H7 (cell line): ENCODE results near the gene RDH11. TPM values are rescaled to one million over a fixed set of nuclear protein-coding genes. Genes with fewer than 3 reads are reported as not detected.

ENCODE experiments used
- DNase-seq: peaks from one replicate; pipeline ENCODE4 v3.0.0; 2012
- H3K27me3 ChIP-seq: 2 replicates; pipeline ENCODE4 v1.6.0; 2011; ENCODE audit warnings: mild to moderate bottlenecking, low read length; ENCODE audit not compliant: control insufficient read depth, insufficient read depth
- H3K36me3 ChIP-seq: replicated peaks from 2 replicates; pipeline ENCODE4 v1.5.1; 2011; ENCODE audit warnings: low read length; ENCODE audit not compliant: control insufficient read depth, insufficient read depth
- H3K4me3 ChIP-seq: 2 replicates; pipeline ENCODE4 v1.5.1; 2011; ENCODE audit warnings: low read depth, mild to moderate bottlenecking, control low read depth, low read length, moderate library complexity; ENCODE audit not compliant: insufficient read depth
- total RNA-seq: library from RNA; depleted of rRNA; stranded (reverse); fragments of >200 nt; shearing (Covaris generic); gene quantifications from 2 replicates; pipeline ENCODE4 v1.2.3, GENCODE V29; 2014

Gene RDH11
- total RNA-seq, 1 experiment from 2014 or later = 123 TPM

GRCh38 chr14:67680941-67681340 is 14.6 kb downstream of the RDH11 start:
- Histone ChIP-seq H3K4me3 (no peak overlapping the region), H3K27me3 (no peaks in the 10 kb centered on the region), H3K36me3 (peaks cover 30% of the 10 kb centered on the region)
- no peak for DNase-seq

DNA sequence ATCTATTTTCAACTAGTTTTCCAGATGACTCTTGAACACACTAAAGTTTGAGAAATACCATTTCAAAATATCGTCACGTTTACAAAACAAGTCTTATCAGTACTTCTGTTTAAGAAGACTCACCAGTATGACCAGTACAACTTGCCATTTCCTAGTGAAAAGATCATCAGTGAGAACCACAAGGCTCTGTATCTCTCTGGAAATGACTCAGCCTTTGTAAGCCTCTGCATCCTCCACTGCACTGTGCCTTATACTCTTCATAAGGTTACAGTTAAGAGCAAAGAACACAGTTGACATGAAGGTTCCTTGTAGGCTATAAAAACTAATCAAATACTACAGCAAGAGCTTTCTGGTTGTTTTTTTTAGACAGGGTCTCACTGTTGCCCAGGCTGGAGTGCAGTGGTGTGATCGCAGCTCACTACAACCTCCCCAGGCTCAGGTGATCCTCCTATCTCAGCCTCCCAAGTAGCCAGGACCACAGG is 15.4 kb downstream of the RDH11 start:
- DNase-seq = no peak
- Histone ChIP-seq H3K36me3 (peaks cover 27% of the 10 kb centered on the region), H3K4me3 (no peak overlapping the region), H3K27me3 (no peaks in the 10 kb centered on the region)

DNA sequence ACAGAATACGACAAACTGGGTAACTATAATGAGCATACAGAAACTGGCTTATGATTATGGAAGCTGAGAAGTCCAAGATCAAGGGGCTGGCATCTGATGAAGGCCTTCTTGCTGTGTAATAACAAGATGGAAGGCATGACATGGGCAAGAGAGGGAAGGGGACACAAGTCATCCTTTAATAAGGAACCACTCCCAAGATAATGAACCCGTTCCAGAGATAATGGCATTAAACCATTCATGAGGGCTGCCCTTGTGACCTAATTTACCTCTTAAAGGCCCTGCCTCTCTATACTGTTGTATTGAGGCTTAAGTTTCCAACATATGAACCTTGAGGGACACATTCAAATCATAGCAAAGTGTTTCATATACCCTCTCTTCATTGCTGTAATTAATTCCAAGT is 16.6 kb downstream of the RDH11 start:
- Histone ChIP-seq H3K4me3 (no peak overlapping the region), H3K36me3 (peaks cover 23% of the 10 kb centered on the region), H3K27me3 (no peaks in the 10 kb centered on the region)
- DNase-seq = no peak

DNA sequence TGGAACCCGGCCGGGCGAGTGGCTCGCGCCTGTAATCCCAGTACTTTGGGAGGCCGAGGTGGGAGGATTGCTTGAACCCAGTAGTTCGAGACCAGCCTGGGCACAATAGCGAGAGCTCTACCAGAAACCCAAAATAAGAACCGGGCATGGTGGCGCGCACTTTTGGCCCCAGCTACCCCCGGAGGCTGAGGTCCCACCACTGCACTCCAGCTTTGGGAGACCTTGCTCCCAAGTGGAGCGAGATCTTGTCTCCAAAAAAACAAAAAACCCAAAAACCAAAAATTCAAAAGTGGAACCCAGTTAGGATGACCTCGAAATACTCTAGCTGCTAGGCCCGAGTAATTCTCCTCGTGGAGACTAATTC is 20.4 kb downstream of the RDH11 start:
- DNase-seq = no peak
- no peaks in the 10 kb centered on the region for H3K27me3 ChIP-seq

DNA sequence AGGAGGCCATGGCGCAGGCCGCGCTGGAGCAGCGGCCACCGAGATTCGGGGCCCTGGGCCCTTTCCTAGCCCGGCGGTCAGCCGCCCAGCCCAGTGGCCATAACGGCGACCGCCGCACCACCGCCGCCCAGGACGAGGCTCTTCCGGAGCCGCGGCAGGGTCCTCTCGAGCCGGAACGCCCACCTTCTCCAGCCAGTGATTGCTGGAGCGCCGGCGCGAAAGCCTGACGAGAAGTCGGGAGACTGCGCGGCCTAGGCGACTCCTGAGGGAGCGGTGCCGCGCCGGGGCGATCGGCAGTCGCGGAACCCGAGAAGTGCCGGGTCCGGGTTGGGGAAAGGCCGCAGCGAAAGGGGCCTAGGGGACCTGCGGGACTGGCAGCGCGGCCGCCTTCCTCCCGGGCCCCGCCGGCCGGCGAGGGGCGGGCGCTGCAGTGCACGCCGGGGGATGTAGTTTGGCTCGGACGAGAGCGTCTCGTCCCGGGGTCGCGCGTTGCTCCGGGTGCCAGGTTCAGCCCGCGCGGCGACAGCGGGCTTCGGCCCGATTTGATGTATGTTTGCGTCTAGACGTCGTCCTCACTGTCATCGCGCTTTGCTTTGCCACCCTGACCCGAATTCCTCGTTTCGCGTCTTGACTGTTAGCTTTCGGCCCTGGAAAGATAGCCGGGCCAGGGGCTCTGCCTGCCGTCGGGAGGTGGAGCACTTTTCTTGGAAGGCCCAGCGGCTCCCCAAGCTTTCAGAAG is 20.9 kb downstream of the RDH11 start, which contains the start of gene VTI1B:
Gene VTI1B (minus strand): TSS at position 153 of the 739 bp plus-strand sequence. CDS start 143 bp downstream, at position 10.
- peak; percentile 94 for DNase-seq
- H3K36me3 ChIP-seq = peaks cover 10% of the 10 kb centered on the region
- H3K4me3 ChIP-seq = peak within 1 kb of the TSS; percentile 95
- no peaks in the 10 kb centered on the region for H3K27me3 ChIP-seq

More for the DNA sequence above, 20.4 kb downstream of the RDH11 start:
- H3K4me3 ChIP-seq = peak overlapping the region; percentile 95
- peaks cover 14% of the 10 kb centered on the region for H3K36me3 ChIP-seq

DNA sequence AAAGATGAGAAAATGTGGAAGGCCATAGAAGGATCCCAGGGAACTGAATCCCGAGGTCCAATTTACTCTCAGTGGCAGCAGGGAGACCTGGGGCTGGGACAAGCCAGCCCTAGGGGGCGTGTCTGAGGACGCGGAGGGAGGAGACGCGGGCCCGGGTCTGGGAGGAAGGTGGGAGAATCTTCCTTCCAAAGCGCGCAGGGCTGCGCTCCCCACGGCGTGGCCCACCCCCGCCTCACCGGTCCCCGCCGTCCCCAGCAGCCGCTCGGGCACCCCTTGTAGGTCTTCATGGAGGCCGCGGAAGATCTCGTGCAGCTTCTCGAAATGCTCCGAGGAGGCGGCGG is 21.5 kb downstream of the RDH11 start:
- peaks cover 9% of the 10 kb centered on the region for H3K36me3 ChIP-seq
- H3K4me3 ChIP-seq = peak overlapping the region; percentile 95
- DNase-seq = peak; percentile 91
- H3K27me3 ChIP-seq = no peaks in the 10 kb centered on the region

DNA sequence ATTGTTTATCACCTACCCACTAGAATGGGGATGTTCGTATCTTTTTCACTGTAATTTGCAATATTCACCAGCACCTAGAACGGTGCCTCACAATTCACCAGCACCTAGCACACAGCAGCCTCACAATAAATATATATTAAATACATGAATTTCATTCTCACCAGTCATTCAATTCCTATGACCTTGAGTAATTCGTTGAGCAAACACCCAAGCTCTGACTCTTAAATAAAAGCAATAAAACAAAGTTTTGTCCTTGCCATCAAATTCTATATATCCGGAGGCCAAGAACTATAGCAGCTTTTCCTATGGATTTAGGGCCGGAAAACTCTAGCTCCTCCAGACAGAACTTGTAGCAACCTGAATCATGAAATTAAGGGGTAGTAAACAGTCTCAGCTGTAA is 22.1 kb downstream of the RDH11 start:
- no peak for DNase-seq
- no peak overlapping the region for H3K4me3 ChIP-seq
- no peaks in the 10 kb centered on the region for H3K27me3 ChIP-seq
- H3K36me3 ChIP-seq = peaks cover 6% of the 10 kb centered on the region

DNA sequence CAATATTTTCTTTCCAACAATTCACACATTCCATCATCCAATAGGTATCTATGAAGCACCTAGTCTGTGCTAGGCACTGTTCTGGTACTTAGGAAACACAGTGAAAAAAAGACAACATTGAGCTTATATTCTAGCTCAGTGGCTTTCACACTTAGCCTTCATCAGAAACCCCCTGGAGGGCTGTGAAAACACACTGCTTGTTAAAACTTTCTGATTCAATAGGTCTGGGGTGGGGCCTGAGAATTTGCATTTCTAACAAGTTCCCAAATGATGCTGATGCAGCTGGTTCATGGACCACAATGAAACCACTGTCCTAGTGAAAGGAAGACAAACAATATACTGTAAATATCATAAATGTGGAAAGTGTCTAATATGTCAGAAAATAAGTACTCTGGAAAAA is 27.0 kb downstream of the RDH11 start:
- Histone ChIP-seq H3K4me3 (no peak overlapping the region), H3K36me3 (no peaks in the 10 kb centered on the region), H3K27me3 (no peaks in the 10 kb centered on the region)
- no peak for DNase-seq

GRCh38 chr14:67666750-67667449 is 28.7 kb downstream of the RDH11 start:
- no peaks in the 10 kb centered on the region for H3K27me3 ChIP-seq
- no peaks in the 10 kb centered on the region for H3K36me3 ChIP-seq
- peak; percentile 64 for DNase-seq
- H3K4me3 ChIP-seq = no peak overlapping the region

DNA sequence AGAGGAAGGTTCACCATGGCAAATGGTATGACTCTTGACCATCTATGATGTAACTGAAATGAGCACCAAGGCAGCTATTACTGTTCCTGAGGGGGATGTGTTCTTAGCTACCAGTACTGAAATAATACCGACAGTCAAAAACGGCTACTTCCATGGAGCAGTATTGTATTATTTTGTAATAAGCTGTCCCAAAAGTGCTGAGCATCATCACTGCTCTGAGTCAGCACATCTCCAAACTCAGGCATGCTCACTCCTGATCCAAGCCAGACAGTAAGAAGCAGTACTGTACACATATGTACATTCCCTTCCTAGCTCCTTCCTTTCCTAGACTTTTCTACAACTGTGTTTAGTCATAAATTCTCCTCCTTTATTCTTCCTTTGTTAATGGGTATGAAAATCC is 29.7 kb downstream of the RDH11 start:
- Histone ChIP-seq H3K27me3 (no peaks in the 10 kb centered on the region), H3K36me3 (no peaks in the 10 kb centered on the region), H3K4me3 (no peak overlapping the region)
- no peak for DNase-seq

- no peak overlapping the region for H3K4me3 ChIP-seq
- no peak for DNase-seq
- no peaks in the 10 kb centered on the region for H3K27me3 ChIP-seq
- peaks cover 2% of the 10 kb centered on the region; the same call in 1 of the 2 replicates for H3K36me3 ChIP-seq
Measured at GRCh38 chr14:67663633-67664032, 31.9 kb downstream of the RDH11 start.

DNA sequence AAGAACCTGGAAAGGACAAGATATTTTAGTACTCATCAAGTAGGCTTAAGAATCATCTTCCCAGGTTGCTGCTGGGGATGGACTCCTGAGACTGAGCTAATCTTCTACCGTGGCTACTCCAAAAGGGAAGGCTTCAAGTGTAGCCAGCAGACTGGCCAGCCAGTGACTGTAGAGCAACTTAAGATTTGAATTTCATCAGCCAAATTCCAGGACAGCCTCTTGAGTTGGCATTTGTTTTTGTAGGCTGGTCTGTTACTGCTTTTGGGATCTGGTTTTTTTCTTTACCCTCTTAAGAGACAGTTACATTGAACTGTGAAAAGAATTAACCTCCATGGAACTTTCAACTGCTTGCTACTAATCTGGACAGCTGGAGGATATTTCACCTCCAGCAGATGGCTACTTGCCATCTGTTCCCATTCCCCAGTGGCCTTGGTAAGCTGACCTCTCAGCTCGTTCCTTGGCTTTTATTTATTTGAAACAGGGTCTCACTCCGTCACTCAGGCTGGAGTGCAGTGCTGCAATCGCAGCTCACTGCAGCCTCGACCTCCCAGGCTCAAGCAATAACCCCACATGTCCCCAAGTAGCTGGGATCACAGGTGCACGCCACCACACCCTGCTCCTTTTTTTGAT is 41.8 kb downstream of the RDH11 start:
- Histone ChIP-seq H3K4me3 (no peak overlapping the region), H3K36me3 (peaks cover 23% of the 10 kb centered on the region), H3K27me3 (no peaks in the 10 kb centered on the region)
- DNase-seq = no peak

DNA sequence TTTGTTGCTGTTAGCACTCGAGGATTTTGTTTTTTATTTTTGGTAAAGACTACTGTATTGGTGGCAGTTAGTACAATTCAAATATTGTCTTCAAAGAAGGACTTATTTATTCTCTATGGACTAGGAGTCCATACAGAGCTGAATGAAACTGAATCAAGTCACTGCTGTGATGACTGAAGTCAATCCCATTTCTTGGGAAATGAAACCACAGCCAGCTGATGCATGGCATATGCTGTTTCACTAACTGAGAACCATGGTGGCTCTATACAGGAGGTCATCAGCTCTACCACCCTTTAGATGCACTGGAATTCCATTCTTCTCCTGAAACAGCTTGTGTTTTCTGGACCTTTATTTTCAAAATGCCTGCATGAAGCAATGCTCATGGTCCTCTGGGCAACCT is 43.4 kb downstream of the RDH11 start:
- no peaks in the 10 kb centered on the region for H3K27me3 ChIP-seq
- H3K36me3 ChIP-seq = peaks cover 26% of the 10 kb centered on the region
- no peak overlapping the region for H3K4me3 ChIP-seq
- DNase-seq = no peak

- DNase-seq = no peak
- no peaks in the 10 kb centered on the region for H3K27me3 ChIP-seq
- H3K36me3 ChIP-seq = peaks cover 24% of the 10 kb centered on the region
- no peak overlapping the region for H3K4me3 ChIP-seq
Measured at GRCh38 chr14:67650694-67651093, 44.9 kb downstream of the RDH11 start.

- H3K36me3 ChIP-seq = peaks cover 24% of the 10 kb centered on the region
- no peak overlapping the region for H3K4me3 ChIP-seq
- no peaks in the 10 kb centered on the region for H3K27me3 ChIP-seq
- DNase-seq = no peak
Measured at GRCh38 chr14:67650151-67650550, 45.4 kb downstream of the RDH11 start.
